ENCODE data around the gene RCOR1. TPM values are rescaled to one million over a fixed set of nuclear protein-coding genes. Genes with fewer than 3 reads are reported as not detected.
"Not testable (repeated sequence)": the region's sequence is repeated elsewhere in the genome, so short reads cannot be mapped to it uniquely, and the experiment has no call there.

The RCOR1 gene
- total and polyA plus RNA-seq, 2 experiments from 2014 or later, result 9.9 to 30.2 TPM

DNA sequence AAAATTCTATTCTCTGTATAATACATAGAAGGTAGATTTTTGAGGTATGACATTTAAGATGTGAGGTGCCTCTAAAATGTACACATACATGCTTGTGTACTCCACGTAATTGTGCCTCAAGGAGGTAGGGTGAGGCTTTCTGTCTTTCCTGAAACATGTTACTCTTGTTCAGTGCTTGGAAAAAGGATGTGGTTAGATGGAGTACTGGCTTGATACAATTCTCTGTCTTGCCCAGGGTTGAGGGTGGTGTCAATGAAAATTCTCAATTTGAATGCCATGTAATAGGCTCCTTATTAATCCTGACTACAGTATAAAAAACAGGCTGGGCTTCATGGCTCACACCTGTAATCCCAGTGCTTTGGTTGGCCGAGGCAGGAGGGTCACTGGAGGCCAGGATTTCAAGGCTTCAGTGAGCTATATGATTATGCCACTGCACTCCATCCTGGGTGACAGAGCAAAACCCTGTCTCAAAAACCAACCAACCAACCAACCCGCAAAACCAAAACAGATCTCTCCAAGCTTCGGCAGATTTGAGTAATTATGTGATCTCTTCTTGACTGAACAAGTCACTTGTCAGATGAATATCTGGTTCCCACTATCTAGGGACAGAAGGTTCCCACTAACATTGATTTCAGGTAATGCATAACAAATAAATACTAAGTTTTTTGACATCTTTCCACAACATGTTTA, 41.6 kb downstream of the RCOR1 start:
- no peaks in the 10 kb centered on the region for H3K36me3 ChIP-seq (replicated peaks; ENCODE audit: insufficient read depth, low read depth)
- H3K9me3 ChIP-seq (ENCODE audit: low read depth), result no peaks in the 10 kb centered on the region
- H3K9me2 ChIP-seq (replicated peaks; ENCODE audit: insufficient read depth), result no peaks in the 10 kb centered on the region
- peaks cover 12% of the 10 kb centered on the region for H3K4me1 ChIP-seq (ENCODE audit: insufficient read depth)
- 72% methylated on average over 4 of the region's 4 CpGs for WGBS (ENCODE audit: low lambda C conversion rate, missing lambda C conversion rate)
- no peak overlapping the region for H3K27ac ChIP-seq
- no peak for TF ChIP-seq EZH2phosphoT487 (IDR thresholded peaks at IDR 0.05; ENCODE audit: low read depth, severe bottlenecking, unreplicated experiment)
- TF ChIP-seq, protein P1, sequence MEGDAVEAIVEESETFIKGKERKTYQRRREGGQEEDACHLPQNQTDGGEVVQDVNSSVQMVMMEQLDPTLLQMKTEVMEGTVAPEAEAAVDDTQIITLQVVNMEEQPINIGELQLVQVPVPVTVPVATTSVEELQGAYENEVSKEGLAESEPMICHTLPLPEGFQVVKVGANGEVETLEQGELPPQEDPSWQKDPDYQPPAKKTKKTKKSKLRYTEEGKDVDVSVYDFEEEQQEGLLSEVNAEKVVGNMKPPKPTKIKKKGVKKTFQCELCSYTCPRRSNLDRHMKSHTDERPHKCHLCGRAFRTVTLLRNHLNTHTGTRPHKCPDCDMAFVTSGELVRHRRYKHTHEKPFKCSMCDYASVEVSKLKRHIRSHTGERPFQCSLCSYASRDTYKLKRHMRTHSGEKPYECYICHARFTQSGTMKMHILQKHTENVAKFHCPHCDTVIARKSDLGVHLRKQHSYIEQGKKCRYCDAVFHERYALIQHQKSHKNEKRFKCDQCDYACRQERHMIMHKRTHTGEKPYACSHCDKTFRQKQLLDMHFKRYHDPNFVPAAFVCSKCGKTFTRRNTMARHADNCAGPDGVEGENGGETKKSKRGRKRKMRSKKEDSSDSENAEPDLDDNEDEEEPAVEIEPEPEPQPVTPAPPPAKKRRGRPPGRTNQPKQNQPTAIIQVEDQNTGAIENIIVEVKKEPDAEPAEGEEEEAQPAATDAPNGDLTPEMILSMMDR (IDR thresholded peaks at IDR 0.05; ENCODE audit: poor library complexity), result no peak
- no peak for TF ChIP-seq EZH2 (IDR thresholded peaks at IDR 0.05; ENCODE audit: borderline replicate concordance)
- peaks cover 86% of the 10 kb centered on the region for H4K20me1 ChIP-seq (ENCODE audit: insufficient read depth, poor library complexity, severe bottlenecking)
- no peak overlapping the region for H3K4me2 ChIP-seq
- H3K27me3 ChIP-seq, result no peaks in the 10 kb centered on the region
- peaks cover 98% of the 10 kb centered on the region for H3K79me2 ChIP-seq
- DNase-seq (ENCODE audit: low spot score), result no peak
- H3K4me3 ChIP-seq, result no peak overlapping the region
- no peak overlapping the region for H2AFZ ChIP-seq

DNA sequence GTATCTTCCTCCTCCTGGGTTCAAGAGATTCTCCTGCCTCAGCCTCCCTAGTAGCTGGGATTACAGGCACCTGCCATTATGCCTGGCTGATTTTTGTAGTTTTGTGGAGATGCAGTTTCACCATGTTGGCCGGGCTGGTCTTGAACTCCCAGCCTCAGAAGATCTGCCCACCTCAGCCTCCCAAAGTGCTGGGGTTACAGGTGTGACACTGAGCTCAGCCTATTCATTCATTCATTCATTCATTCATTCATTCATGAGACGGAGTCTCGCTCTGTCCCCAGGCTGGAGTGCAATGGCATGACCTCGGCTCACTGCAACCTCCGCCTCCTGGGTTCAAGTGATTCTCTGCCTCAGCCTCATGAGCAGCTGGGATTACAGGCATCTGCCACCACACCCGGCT, 47.2 kb downstream of the RCOR1 start:
- not testable (repeated sequence) for DNase-seq (ENCODE audit: low spot score); H2AFZ ChIP-seq; H3K36me3 ChIP-seq (replicated peaks; ENCODE audit: insufficient read depth, low read depth); H3K4me2 ChIP-seq; H3K4me3 ChIP-seq; H3K27me3 ChIP-seq; H3K27ac ChIP-seq; H3K9me2 ChIP-seq (replicated peaks; ENCODE audit: insufficient read depth); H3K4me1 ChIP-seq (ENCODE audit: insufficient read depth); H3K9me3 ChIP-seq (ENCODE audit: low read depth)
- 94% methylated on average over 6 of the region's 6 CpGs for WGBS (ENCODE audit: low lambda C conversion rate, missing lambda C conversion rate)
- H4K20me1 ChIP-seq (ENCODE audit: insufficient read depth, poor library complexity, severe bottlenecking), result peaks cover 93% of the 10 kb centered on the region
- peaks cover 100% of the 10 kb centered on the region for H3K79me2 ChIP-seq

DNA sequence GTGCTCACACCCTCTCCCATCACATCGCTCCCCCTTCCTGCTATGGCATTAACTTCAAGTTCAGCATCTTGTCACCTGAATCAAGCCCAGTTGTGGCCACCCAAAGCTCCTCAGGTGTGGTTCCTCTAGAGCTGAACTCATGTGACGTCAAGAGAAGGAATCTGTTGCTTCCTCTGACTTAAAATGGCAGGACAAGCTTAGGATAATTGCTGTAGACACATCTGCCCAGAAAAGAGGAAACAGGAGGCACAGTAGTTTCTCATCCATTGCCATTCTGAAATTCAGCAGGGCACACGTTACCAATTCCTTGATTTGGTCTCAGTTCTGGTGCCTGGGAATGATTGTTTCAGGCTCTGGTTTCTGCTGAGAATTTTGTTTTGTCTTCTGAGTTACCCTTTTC, 52.1 kb downstream of the RCOR1 start:
- no peaks in the 10 kb centered on the region for H3K9me3 ChIP-seq (ENCODE audit: low read depth)
- H3K4me1 ChIP-seq (ENCODE audit: insufficient read depth), result peaks cover 5% of the 10 kb centered on the region
- TF ChIP-seq, protein P1 (IDR thresholded peaks at IDR 0.05; ENCODE audit: poor library complexity), result no peak
- TF ChIP-seq EZH2 (IDR thresholded peaks at IDR 0.05; ENCODE audit: borderline replicate concordance) (no peak), EZH2phosphoT487 (IDR thresholded peaks at IDR 0.05; ENCODE audit: low read depth, severe bottlenecking, unreplicated experiment) (no peak)
- H3K36me3 ChIP-seq (replicated peaks; ENCODE audit: insufficient read depth, low read depth), result no peaks in the 10 kb centered on the region
- peaks cover 100% of the 10 kb centered on the region for H3K79me2 ChIP-seq
- no peak overlapping the region for H3K27ac ChIP-seq
- H3K4me3 ChIP-seq, result no peak overlapping the region
- WGBS (ENCODE audit: low lambda C conversion rate, missing lambda C conversion rate), result 96% methylated on average over 3 of the region's 3 CpGs
- no peak for DNase-seq (ENCODE audit: low spot score)
- no peak overlapping the region for H2AFZ ChIP-seq
- no peaks in the 10 kb centered on the region for H3K27me3 ChIP-seq
- no peaks in the 10 kb centered on the region for H3K9me2 ChIP-seq (replicated peaks; ENCODE audit: insufficient read depth)
- H3K4me2 ChIP-seq, result no peak overlapping the region
- peaks cover 99% of the 10 kb centered on the region for H4K20me1 ChIP-seq (ENCODE audit: insufficient read depth, poor library complexity, severe bottlenecking)

DNA sequence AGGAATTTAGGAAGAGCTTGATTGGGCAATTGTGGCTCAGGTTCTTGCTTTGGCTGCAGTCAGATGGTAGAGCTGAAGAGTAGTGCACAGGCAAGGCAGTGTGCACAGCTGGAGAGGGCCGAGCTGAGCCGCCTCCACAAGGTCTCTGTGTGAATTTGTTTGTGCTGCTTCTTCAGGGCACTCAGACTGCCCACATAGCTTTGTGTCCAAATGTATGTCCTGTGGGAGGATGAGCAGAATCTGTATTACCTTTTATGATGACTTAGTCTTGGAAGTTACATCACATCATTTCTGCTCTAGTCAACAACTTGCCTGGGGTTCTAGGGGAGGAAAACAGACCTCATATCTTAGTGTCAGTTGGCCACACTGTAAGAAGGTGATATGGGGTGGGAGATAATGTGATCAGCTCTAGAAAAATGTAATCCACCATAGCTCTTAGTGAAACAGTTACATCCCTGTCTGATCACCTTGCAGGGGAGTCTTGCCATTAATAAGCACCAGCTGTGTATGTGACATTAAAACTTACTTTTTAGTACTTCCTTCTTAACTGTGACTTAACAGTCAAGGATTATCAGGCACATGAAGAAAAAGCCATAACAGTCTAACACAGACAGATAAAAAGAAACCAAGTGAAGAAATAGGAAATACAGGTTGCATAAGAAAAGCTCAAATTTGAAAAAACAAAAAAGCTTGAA, 53.4 kb downstream of the RCOR1 start:
- H3K79me2 ChIP-seq, result peaks cover 100% of the 10 kb centered on the region
- H3K4me3 ChIP-seq, result no peak overlapping the region
- H3K4me1 ChIP-seq (ENCODE audit: insufficient read depth), result peaks cover 5% of the 10 kb centered on the region
- 69% methylated on average over 2 of the region's 2 CpGs for WGBS (ENCODE audit: low lambda C conversion rate, missing lambda C conversion rate)
- no peak overlapping the region for H3K4me2 ChIP-seq
- no peak overlapping the region for H3K27ac ChIP-seq
- H4K20me1 ChIP-seq (ENCODE audit: insufficient read depth, poor library complexity, severe bottlenecking), result peaks cover 99% of the 10 kb centered on the region
- H3K9me2 ChIP-seq (replicated peaks; ENCODE audit: insufficient read depth), result no peaks in the 10 kb centered on the region
- TF ChIP-seq, protein P1 (IDR thresholded peaks at IDR 0.05; ENCODE audit: poor library complexity), result no peak
- no peak for TF ChIP-seq EZH2phosphoT487 (IDR thresholded peaks at IDR 0.05; ENCODE audit: low read depth, severe bottlenecking, unreplicated experiment)
- TF ChIP-seq EZH2 (IDR thresholded peaks at IDR 0.05; ENCODE audit: borderline replicate concordance), result no peak
- H3K9me3 ChIP-seq (ENCODE audit: low read depth), result no peaks in the 10 kb centered on the region
- no peak for DNase-seq (ENCODE audit: low spot score)
- H2AFZ ChIP-seq, result no peak overlapping the region
- H3K36me3 ChIP-seq (replicated peaks; ENCODE audit: insufficient read depth, low read depth), result no peaks in the 10 kb centered on the region
- no peaks in the 10 kb centered on the region for H3K27me3 ChIP-seq

Measured in hepatocyte (in vitro differentiated cells).